OCI-M2 (cell line): ENCODE measurements around the gene UMPS.
"Not testable (repeated sequence)": the region's sequence is repeated elsewhere in the genome, so short reads cannot be mapped to it uniquely, and the experiment has no call there.

Experiments used
- DNase-seq: peaks from one replicate; lab custom pipeline; 2025; ENCODE audit not compliant: unreplicated experiment; lab: John Stamatoyannopoulos, UW

UMPS gene

DNA sequence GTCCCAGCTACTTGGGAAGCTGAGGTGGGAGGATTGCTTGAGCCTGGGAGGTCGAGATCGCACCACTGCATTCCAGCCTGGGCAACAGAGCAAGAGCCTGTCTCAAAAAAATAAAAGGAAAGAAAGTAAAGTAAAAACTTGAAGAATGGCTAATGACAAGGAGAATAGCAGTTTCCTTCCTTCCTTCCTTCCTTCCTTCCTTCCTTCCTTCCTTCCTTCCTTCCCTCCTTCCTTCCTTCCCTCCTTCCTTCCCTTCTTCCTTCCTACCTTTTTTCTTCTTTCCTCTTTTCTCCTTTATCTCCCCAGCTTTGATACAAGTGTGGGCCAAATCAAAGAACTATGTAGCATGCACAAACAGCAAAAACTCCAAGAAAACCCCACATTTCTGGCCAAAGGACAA is 23.0 kb upstream of the UMPS start:
- not testable (repeated sequence) for DNase-seq

DNA sequence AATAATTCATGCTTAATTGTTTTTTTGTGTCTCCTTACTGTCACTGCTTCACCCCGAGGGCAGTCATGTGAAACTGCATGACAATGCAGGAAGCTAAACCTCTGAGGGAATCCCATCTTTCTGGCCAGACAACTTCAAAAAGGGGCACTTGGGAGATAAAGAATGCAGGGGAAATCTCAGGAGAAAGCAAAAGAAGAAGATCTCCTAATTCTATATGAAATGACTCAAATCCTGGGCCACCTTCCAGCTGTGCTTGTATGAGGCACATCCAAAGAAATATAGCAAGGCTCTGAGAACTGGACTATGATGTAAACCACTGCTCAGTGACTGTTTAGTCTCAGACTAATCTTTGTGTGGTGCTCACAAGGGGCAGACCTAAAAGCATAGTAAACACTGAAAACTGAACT is 22.6 kb upstream of the UMPS start:
- no peak for DNase-seq

DNA sequence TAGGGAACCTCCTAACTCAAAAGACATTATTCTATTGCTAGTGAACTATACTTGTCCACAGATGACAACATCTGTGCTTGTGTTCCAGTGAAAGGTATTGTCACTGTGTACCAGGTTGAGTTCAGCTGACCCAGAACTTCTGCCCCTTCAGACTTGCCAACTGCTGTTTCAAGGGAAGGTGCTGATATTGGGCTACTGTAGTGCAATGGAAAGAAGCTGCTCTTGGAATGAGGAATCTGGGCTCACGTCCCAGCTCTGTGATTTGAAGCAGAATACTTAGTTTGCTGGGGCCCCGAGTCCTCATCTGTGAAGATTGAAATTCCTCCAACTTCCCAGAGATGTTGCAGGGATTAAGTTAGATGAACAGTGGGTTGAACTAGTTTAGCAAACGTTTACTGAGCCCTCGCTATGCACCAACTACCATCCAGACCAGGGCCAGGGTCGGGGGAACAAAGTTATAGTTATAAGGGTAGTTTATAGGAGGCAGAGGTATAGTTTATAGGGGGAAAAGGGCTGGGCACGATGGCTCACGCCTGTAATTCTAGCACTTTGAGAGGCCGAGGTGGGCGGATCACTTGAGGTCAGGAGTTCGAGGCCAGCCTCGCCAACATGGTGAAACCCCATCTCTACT is 15.9 kb upstream of the UMPS start:
- no peak for DNase-seq

DNA sequence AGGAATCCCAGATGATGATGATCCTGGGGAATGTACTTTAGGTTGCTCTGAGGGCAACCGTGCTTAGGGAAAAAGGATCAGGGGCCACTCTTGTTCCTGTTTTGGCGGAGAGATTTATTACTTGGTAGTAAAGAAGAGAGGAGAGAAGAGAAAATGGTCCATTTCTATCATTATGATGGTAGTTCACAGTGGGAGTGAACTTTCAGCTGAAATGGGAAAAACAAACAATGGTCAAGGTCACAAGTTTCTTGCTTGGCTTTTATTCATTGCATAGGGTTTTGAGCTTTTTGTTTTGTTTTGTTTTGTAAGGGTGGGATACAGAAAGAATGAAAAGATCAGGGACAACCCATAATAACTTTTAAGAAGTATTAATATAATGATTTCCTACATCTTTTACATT is 7.7 kb upstream of the UMPS start:
- no peak for DNase-seq

DNA sequence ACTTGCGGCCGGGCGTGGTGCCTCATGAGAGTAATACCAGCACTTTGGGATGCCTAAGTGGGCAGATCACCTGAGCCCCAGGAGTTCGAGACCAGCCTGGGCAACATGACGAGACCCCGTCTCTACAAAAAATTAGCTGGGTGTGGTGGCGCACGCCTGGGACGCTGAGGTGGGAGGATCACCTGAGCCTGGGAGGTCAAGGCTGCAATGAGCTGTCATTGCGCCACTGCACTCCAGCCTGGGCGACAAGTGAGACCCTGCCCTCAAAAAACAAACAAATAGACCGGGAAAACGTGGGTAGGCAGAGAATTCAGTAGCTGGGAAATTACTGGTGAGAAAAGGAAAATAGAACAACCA is 667 bp downstream of the UMPS start:
- DNase-seq = no peak

DNA sequence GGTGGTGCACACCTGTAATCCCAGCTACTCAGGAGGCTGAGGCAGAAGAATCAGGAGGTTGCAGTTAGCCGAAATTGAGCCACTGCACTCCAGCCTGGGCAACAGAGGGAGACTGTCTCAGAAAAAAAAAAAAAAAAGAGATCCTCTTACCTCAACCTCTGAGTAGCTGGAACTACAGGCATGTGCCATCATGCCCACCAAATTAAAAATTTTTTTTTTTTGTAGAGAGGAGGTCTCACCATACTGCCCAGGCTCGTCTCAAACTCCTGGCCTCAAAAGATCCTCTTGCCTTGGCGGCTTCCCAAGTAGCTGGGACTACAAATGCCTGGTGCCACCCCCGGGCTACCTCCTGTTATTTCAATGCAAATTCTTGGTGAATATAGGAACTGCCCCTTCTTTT is 1.5 kb downstream of the UMPS start:
- DNase-seq = no peak

DNA sequence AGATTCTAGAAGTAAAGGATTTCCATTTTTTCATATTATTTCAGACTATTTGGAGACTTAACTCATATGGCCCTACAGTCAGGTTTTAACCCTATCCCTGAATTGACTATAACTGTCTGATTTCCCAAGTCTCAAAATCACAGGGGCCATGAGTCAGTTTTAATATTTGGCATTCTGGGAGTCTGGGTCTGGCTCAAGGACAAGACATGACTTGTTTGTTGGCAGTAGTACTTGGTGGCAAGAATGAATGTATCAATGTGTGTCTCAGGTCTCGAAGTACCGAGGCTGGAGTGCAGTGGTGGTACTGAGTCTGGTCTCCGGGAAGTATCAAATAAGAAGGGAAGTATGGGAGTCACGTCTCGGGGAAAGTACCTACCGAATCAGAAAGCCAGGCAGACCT is 10.8 kb downstream of the UMPS start:
- no peak for DNase-seq

DNA sequence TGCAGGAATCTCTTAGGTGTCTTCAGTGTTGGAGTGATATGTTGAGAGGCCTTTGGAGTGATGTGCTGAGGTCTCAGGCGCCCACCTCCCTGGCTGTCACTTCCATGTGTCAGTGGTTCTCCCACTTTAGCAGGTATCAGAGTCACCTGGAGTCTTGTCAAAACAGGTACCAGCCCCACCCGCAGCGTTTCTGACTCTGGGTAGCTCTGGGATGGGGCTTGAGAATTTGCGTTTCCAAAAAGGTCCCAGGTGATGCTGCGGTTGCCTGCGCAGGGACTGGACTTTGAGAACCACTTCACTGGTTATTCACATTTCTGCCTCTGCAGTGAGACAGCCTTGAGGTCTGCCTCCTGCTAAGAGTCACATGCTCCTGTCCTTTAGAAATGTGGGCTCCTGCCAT is 15.5 kb downstream of the UMPS start:
- no peak for DNase-seq

DNA sequence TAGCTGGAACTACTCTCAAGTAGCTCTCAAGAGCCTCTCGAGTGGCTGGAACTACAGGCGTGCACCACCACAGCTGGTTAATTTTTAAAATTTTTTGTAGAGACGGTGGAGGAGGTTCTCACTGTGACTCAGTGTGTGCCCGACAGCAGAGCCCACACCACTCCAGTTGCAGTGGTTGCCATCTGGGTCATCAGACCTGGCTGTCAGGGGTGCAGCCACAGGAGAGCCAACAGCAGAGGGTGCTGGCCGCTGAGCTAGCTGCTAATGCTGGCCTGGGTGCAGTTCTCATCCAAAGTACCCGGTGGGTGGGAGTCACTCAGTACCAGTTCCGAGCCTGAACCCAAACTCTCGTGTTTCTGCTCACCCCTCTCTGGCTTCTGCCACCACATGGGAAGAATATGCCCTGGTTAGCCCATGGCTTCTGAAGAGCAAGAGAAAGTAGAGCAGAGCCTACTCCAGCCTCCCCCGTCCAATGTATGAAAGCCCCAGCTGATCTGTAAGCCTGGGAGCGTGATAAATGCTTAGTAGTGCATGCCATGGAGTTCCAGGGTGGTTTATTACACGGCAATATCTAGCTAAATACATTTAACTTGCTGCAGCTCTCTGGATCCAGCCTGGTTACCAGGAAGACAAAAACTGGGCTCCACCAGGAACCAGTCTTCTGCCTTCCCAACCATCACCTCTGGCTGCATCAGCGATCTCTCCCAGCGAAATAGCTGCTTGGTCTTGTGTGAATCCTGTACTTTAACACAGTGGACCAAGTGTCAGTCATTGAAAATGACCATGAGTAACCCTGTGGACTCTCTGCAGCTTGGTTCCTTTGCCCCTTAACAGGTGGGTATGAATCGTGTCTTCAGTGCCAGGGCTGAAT is 17.1 kb downstream of the UMPS start:
- DNase-seq = no peak

DNA sequence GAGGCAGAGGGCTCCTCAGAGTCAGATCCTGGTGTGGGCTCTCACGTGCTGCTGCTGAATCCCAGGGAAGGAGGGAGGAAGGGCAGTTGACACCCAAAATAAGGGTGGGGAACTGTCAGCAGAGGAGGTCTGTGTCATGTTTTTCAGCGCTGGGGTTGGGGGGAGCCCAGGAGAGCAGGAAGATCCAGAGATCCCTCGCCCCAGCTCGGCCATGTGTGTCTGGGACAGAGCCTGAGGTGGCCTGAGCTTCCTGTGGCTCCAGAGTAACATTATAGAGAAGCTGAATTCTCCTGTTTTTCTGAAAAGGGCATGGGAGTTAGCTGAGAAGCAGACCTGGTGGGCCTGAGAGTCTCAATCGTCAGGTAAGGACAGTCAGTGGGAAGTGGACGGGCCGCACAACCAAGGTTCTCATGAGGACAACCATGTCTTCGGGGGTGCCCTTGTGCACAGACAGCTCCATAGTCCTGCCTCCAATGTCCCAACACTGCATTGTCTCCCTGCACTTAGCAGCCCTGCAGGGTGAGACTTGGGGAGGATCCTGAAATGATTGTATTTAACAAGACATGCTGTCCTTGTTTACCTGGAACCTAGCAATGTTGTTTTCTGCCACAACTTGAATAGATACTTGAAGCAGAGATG is 18.4 kb downstream of the UMPS start:
- no peak for DNase-seq

DNA sequence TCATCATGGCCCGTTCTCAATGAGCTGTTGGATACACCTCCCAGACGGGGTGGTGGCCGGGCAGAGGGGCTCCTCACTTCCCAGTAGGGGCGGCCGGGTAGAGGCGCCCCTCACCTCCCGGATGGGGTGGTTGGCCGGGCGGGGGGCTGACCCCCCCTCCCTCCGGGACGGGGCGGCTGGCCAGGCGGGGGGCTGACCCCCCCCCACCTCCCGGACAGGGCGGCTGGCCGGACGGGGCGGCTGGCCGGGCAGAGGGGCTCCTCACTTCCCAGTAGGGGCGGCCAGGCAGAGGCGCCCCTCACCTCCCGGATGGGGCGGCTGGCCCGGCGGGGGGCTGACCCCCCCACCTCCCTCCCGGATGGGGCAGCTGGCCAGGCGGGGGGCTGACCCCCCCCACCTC is 19.6 kb downstream of the UMPS start:
- DNase-seq = not testable (repeated sequence)

DNA sequence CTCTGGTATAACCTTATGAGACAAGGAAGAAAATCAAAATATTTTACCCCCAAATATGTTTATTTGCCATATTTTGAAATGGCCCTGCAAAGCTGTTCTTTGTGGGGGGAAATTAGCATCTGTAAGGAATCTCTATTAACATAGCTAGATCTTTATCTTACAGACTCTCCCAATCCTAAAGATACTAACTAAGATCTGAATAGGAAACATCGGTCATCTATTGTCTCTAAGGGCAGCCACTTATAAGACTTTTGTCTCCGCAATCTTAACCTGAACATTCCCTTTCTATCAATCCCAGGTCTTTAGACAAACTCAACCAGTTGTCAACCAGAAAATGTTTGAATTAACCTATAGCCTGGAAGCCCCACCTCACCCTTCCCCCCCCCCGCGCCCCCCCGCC is 21.2 kb downstream of the UMPS start:
- DNase-seq = no peak

DNA sequence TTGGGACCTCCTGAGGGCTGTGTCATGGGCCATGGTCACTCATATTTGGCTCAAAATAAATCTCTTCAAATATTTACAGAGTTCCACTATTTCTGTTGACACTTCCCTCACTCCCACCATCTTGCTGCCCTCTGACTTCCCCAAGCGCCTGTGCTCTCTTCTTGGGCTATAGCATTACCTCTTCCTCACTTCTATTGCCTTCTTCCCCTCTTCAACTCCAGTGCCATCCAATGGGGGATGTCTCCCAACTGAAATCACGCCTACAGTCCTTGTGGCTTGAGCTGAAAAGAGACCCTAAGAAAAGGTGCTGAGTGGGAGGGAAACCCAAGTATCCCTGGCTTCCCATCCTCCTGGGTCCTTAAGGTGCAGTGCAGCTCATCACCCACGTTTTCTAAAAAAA is 21.8 kb downstream of the UMPS start:
- DNase-seq = no peak

DNA sequence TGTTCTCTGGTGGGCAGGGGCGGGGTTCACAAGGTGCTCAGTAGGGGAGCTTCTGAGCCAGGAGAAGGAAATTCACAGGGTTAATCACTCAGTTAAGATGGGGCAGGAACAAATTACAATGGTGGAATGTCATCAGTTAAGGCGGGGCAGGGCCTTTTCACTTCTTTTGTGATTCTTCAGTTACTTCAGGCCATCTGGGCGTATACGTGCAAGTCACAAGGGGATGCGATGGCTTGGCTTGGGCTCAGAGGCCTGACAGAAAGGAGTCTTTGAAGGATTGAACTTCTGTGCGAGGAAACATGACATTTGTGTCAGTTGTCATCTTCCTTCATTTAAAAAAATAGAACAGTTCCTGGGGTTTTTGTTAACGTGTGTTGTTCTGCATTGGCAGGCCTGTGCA is 27.7 kb downstream of the UMPS start:
- not testable (repeated sequence) for DNase-seq

DNA sequence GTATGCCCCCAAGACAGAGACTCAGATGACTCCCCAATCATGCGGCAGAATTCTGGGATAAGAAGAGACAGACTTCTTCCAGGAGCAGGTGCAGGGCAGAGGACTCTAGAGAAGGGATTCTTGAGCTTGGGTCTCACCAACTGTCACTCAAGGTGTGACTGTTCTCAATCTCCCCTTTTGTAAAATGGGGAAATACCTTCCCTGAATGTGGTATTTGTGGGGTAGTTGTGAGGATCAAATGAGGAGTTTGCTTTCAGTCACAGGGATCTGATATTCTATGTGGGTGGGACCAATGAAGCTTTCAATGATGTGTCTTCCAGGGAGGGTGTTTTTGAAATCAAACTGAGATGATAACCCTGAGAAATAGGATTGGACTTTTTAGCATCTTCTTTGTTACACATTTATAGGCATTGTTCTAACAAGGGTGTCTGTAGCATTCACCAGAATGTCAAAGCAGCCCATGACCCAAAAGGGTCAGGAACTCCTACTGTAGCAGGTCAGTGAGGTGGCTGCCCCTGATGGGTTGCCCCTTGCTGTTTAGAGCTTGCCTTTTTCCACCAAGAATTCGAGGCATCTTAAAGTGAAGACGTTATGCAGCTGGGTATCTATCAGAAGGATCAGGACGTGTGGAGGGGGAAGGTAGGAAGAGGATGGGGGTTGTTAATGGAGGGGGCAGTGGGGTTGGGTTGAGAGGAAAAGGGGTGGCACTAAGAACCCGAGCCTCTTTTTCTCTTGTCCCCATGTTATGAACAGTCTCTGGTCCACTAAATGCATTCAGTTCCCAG is 28.8 kb downstream of the UMPS start:
- no peak for DNase-seq

DNA sequence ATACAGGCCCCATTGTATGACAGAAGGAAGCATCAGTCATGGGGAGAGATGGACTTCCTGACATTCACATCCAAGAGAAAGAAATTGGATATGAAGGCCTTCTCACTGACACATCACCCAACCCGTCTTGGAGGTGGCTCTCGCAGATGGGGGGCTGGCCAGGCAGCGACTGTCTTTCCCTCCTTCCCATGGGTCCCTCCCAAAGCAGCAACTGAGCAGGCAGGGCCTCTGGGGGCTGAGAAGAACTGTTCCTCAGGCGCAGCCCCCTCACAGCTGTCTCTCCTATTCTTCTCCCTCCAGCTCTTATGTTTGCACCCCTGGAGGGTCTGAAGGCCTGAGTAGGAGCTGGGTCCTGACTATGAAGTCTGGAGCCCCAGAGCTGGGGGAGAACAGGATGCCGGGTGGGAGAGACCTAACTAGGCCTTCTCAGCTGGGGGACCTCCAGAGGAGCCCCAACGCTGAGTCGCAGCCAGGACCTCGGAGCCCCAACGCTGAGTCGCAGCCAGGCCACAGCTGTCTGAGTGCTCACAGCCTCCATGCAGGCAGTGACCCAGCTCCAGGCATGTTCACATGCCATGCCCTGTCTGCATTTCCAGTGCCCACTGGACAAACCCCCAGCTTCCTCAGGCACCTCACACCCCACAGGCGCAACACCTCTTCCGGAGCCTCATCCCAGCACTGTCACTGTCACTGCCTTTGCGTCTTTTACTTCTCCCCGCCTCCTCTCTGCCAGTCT is 29.6 kb downstream of the UMPS start:
- DNase-seq = no peak

DNA sequence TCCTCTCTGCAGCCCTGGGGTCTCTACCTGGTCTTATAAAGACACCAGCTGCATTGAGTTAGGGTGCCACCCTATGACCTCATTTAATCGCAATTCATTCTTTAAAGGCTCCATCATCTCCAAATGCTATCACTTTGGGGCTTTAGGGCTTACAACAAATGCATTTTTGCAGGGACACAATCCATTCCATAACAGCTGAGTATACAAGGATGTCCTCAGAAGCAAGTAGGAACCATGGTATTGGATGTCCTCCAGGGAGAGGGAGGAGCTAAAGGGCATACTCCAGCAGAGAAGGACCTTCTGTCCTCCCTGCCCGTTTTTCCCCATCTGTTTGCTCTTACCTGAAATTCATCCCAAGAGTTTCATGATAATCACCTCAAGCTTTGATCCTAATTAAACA is 30.3 kb downstream of the UMPS start:
- no peak for DNase-seq

DNA sequence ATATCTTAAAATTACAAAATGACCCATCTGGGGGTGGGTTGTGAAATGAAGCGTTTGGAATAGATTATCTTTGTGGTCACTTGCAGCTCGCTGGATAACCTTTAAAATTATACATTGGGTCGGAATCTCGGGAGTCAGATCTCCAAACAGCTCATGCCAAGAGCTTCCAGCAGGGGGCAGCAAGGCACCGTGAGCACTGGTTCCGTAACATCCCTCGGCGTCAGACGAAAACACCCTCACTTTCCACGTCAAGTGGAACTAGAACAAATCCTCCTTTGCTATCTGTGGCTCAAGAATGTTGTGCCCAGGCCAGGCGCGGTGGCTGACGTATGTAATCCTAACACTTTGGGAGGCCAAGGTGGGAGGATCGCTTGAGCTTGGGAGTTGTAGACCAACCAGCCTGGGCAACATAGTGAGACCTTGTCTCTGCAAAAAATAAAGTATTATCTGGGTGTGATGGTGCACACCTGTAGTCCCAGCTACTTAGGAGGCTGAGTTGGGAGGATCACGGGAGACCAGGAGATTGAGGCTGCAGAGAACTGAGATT is 31.1 kb downstream of the UMPS start:
- no peak for DNase-seq

DNA sequence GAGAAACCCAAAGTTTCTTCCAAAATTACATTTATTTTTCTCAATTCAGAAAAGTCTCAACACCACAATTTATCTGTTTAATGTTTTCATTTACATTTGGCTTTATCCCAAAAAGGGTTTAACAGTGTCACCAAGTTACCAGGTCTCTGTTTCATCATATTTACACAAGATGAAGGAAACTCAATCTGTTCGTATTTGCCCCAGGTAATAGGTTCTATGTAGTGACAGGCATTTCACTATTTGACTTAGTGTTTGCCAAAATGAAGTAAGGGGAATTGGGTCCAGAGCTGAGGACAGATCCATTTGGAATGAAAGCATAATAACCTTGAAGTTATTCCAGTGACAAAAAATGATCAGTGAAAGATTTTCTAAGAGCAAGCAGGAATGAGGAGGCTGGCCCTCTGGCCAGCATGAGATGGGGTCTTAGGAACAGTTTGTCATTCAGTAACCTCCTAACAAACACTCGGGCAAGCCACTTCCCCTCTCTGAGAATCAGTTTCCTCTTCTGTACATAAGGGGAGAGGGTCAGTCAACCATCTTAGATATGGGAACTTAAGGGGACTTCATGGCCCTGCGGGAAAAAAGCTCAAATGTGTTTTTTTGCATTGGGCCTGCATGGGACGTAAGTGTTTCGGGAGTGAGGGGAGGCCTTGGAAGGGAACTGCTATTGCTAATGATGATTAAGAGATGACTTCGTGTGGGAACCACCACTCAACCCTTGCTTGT is 31.8 kb downstream of the UMPS start:
- no peak for DNase-seq

DNA sequence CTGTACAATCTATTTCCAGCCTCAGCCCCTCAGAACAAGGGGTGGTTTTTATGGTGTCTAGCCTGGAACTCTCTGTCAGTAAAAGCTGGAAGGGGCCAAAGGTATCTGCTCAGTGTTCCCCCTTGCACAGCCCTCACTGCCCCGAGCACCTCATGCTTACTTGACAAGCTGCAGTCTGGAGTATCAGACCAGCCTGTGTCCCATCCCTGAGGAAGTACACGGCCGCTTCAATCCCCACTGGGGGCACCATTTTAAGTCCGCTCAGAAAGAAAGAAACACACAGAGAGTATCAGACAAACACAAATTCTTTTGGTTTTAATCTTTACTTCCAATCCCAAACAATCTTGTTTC is 32.4 kb downstream of the UMPS start:
- DNase-seq = no peak
